Upper lobe of left lung (tissue), 6 donors: ENCODE measurements around the gene RIPPLY3. TPM values are rescaled to one million over a fixed set of nuclear protein-coding genes. Genes with fewer than 3 reads are reported as not detected.
A peak's percentile ranks its signal among the peaks of the same experiment; 100 is the strongest.
"Not testable (repeated sequence)": the region's sequence is repeated elsewhere in the genome, so short reads cannot be mapped to it uniquely, and the experiment has no call there.

Experiments used
- ATAC-seq, 2 donors: fragments of 200-7000 bp; cut with Tn5 transposase; one replicate each; pipeline ENCODE4 v1.9.1; 2022; ENCODE audit warnings: mild to moderate bottlenecking in 2 of 2, moderate library complexity in 2 of 2; ENCODE audit not compliant: low FRiP score in 2 of 2
- DNase-seq, 2 donors: peaks; one replicate each; pipeline ENCODE4 v3.0.0-alpha.2; 2019 to 2020
- H3K27ac ChIP-seq, 4 donors: fragments of 200-600 bp; sonication (generic); one replicate each; pipeline ENCODE4 v1.5.1; 2016 to 2019
- H3K27me3 ChIP-seq, 4 donors: fragments of 200-600 bp; sonication (generic); one replicate each; pipeline ENCODE4 v1.5.1; 2017 to 2019
- H3K36me3 ChIP-seq, 4 donors: fragments of 200-600 bp; sonication (generic); one replicate each; pipeline ENCODE4 v1.5.1; 2016 to 2019
- H3K4me1 ChIP-seq, 4 donors: fragments of 200-600 bp; sonication (generic); one replicate each; pipeline ENCODE4 v1.5.1; 2018 to 2019
- H3K4me3 ChIP-seq, 4 donors: fragments of 200-600 bp; sonication (generic); one replicate each; pipeline ENCODE4 v1.5.1; 2017 to 2019; ENCODE audit warnings: mild to moderate bottlenecking in 2 of 4, moderate library complexity in 1 of 4
- H3K9me3 ChIP-seq, 4 donors: fragments of 200-600 bp; sonication (generic); one replicate each; pipeline ENCODE4 v1.5.1; 2018 to 2019
- CTCF ChIP-seq, 6 experiments: fragments of 450-650 bp in 4 of 6; fragments of 200-600 bp in 2 of 6; sonication (generic) in 2 of 6; IDR thresholded peaks; one replicate each; pipeline ENCODE4 v1.5.1; 2016 to 2019; ENCODE audit warnings: antibody characterized with exemption in 6 of 6
- EP300 ChIP-seq, 4 donors: sonication (generic); formaldehyde crosslinking; IDR thresholded peaks; one replicate each; pipeline ENCODE4 v1.5.1; 2017; ENCODE audit warnings: antibody characterized with exemption in 4 of 4, control low read depth in 2 of 4
- POLR2A ChIP-seq, 4 donors: fragments of 450-650 bp; IDR thresholded peaks; one replicate each; pipeline ENCODE4 v1.5.1; 2016 to 2017; ENCODE audit warnings: antibody characterized with exemption in 4 of 4, mild to moderate bottlenecking in 2 of 4
- POLR2AphosphoS5 ChIP-seq, 2 donors: sonication (generic); formaldehyde crosslinking; IDR thresholded peaks; one replicate each; pipeline ENCODE4 v1.5.1; 2017; ENCODE audit warnings: antibody characterized with exemption in 2 of 2
- WGBS, 2 donors: methylation state at CpG; one replicate each; pipeline ENCODE4 v1.1.5; 2017 to 2018; 5-methylcytosine and 5-hydroxymethylcytosine counted together
- total RNA-seq, 6 donors: library from RNA; depleted of rRNA in 4 of 6; stranded (reverse); fragments of >200 nt in 4 of 6; gene quantifications; one replicate each; pipeline versions ENCODE4 v1.1.0 to v1.2.1, GENCODE V29; 2016 to 2021
- donor health status: DM: no; HTN: no; CAD: no; lungs with moderate emphysema.
- donor health status: DM: no; HTN: yes; CAD: no; lungs with severe emphysema.

The RIPPLY3 gene
- total RNA-seq, 6 donors from 2014 or later = 0.11 to 1.5 (median 0.66) TPM; not detected in 2

- TF ChIP-seq CTCF (IDR thresholded peaks at IDR 0.05) (no peak), EP300 (IDR thresholded peaks at IDR 0.05) (no peak), POLR2A (IDR thresholded peaks at IDR 0.05) (no peak), POLR2AphosphoS5 (IDR thresholded peaks at IDR 0.05) (no peak)
- ATAC-seq = no peak
- no peak for DNase-seq
- Histone ChIP-seq H3K4me1 (no peaks in the 10 kb centered on the region), H3K36me3 (no peaks in the 10 kb centered on the region), H3K4me3 (no peak overlapping the region), H3K9me3 (no peaks in the 10 kb centered on the region), H3K27ac (no peak overlapping the region), H3K27me3 (no peaks in the 10 kb centered on the region)
- WGBS, 2 donors = 61 to 67% methylated on average over 4 of the region's 4 CpGs
Measured at GRCh38 chr21:37026499-37026898, 20.0 kb downstream of the RIPPLY3 start.

- WGBS, 2 donors = 83 to 89% methylated on average over 4 of the region's 4 CpGs
- no peaks in the 10 kb centered on the region for H3K9me3 ChIP-seq
- H3K27me3 ChIP-seq = no peaks in the 10 kb centered on the region
- no peak overlapping the region for H3K27ac ChIP-seq
- H3K4me3 ChIP-seq = no peak overlapping the region
- H3K4me1 ChIP-seq = no peaks in the 10 kb centered on the region
- TF ChIP-seq EP300 (IDR thresholded peaks at IDR 0.05) (no peak), CTCF (IDR thresholded peaks at IDR 0.05) (no peak), POLR2AphosphoS5 (IDR thresholded peaks at IDR 0.05) (no peak), POLR2A (IDR thresholded peaks at IDR 0.05) (no peak)
- H3K36me3 ChIP-seq = no peaks in the 10 kb centered on the region
- ATAC-seq (no peak), DNase-seq (no peak)
Measured at GRCh38 chr21:37028570-37028969, 22.1 kb downstream of the RIPPLY3 start.

GRCh38 chr21:37030864-37031263, 24.4 kb downstream of the RIPPLY3 start:
- Histone ChIP-seq H3K27me3 (no peaks in the 10 kb centered on the region), H3K27ac (no peak overlapping the region), H3K4me3 (no peak overlapping the region), H3K4me1 (no peaks in the 10 kb centered on the region), H3K36me3 (no peaks in the 10 kb centered on the region), H3K9me3 (no peaks in the 10 kb centered on the region)
- 96 to 97% methylated on average over 4 of the region's 4 CpGs for WGBS, 2 donors
- ATAC-seq (no peak), DNase-seq (no peak)
- TF ChIP-seq POLR2AphosphoS5 (IDR thresholded peaks at IDR 0.05) (no peak), EP300 (IDR thresholded peaks at IDR 0.05) (no peak), CTCF (IDR thresholded peaks at IDR 0.05) (no peak), POLR2A (IDR thresholded peaks at IDR 0.05) (no peak)

GRCh38 chr21:37032293-37032692, 25.8 kb downstream of the RIPPLY3 start:
- WGBS, 2 donors = 81 to 85% methylated on average over 5 of the region's 5 CpGs
- ATAC-seq (no peak), DNase-seq (no peak)
- Histone ChIP-seq H3K27me3 (no peaks in the 10 kb centered on the region), H3K4me1 (no peaks in the 10 kb centered on the region), H3K4me3 (no peak overlapping the region), H3K27ac (no peak overlapping the region), H3K36me3 (no peaks in the 10 kb centered on the region), H3K9me3 (no peaks in the 10 kb centered on the region)
- TF ChIP-seq POLR2A (IDR thresholded peaks at IDR 0.05) (no peak), CTCF (IDR thresholded peaks at IDR 0.05) (no peak), POLR2AphosphoS5 (IDR thresholded peaks at IDR 0.05) (no peak), EP300 (IDR thresholded peaks at IDR 0.05) (no peak)

GRCh38 chr21:37032877-37033471, 26.5 kb downstream of the RIPPLY3 start:
- DNase-seq = no peak
- 82 to 88% methylated on average over 4 of the region's 4 CpGs for WGBS, 2 donors
- H3K4me1 ChIP-seq = no peaks in the 10 kb centered on the region
- no peak overlapping the region for H3K4me3 ChIP-seq
- H3K9me3 ChIP-seq = no peaks in the 10 kb centered on the region
- peak in 1 of 2 donors; percentile 14 for ATAC-seq
- H3K36me3 ChIP-seq = no peaks in the 10 kb centered on the region
- H3K27me3 ChIP-seq = no peaks in the 10 kb centered on the region
- no peak overlapping the region for H3K27ac ChIP-seq
- TF ChIP-seq EP300 (IDR thresholded peaks at IDR 0.05) = no peak
- TF ChIP-seq POLR2A (IDR thresholded peaks at IDR 0.05) = no peak
- TF ChIP-seq CTCF (IDR thresholded peaks at IDR 0.05) = no peak
- TF ChIP-seq POLR2AphosphoS5 (IDR thresholded peaks at IDR 0.05) = no peak

- not testable (repeated sequence) for H3K27ac ChIP-seq, ATAC-seq, H3K4me3 ChIP-seq, H3K27me3 ChIP-seq, H3K9me3 ChIP-seq, H3K36me3 ChIP-seq, DNase-seq, H3K4me1 ChIP-seq
- 82 to 87% methylated on average over 4 of the region's 4 CpGs for WGBS, 2 donors
Measured at GRCh38 chr21:37034394-37034793, 27.9 kb downstream of the RIPPLY3 start.
